ENCODE data around the gene PHYHD1.

Gene PHYHD1

DNA sequence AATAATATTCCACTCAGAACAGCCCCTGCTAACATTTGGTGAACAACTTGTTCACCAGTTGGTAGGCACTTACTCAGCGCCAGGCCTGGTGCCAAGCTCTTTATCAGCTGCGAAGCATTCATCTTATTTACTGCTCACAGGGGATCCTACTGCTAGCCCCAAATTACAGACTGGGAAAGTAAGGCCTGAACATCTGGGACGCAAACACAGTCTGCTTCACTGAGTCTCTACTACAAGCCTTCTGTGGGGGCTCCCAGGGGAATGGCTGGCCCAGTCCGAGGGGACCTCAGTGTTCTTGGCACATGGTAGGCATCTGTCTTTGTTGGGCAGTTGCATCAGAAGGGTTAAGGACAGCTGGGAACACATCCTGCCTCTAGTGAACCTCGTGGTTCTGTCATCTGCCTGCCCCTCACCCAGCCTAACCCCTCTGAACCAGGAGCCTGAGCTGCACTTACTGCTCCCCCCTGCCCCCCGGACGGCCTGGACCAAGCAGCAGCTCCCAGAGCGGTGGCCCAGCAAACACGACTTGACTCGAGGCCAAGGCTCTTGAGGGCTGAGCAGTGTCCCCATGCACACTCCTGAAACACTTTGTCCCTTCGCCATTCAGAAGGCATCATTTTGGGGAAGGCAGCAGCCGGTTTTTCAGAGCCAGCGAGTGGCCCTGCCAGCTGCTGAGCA is at the start of gene PHYHD1:
PHYHD1 (plus strand) TSS at position 602 of the 678 bp plus-strand sequence. CDS start 1,342 bp downstream, outside the sequence.
- no peak for DNase-seq

DNA sequence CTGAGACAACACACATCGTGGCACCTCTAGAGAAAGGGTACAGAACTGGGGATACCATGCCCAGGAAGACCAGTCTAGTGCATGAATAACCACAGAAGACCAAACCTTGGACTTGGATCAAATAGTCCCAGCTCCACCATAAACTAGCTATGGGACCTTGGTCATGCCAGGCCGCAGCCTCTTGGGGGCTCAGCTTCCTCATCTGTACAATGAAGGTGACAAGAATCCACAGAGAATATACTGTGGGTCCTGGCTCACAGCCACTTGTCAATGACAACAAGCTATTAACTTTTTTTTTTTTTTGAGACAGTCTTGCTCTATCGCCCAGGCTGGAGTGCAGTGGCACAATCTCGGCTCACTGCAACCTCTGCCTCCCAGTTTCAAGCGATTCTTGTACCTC is 42.9 kb upstream of the PHYHD1 start:
- DNase-seq: no peak

DNA sequence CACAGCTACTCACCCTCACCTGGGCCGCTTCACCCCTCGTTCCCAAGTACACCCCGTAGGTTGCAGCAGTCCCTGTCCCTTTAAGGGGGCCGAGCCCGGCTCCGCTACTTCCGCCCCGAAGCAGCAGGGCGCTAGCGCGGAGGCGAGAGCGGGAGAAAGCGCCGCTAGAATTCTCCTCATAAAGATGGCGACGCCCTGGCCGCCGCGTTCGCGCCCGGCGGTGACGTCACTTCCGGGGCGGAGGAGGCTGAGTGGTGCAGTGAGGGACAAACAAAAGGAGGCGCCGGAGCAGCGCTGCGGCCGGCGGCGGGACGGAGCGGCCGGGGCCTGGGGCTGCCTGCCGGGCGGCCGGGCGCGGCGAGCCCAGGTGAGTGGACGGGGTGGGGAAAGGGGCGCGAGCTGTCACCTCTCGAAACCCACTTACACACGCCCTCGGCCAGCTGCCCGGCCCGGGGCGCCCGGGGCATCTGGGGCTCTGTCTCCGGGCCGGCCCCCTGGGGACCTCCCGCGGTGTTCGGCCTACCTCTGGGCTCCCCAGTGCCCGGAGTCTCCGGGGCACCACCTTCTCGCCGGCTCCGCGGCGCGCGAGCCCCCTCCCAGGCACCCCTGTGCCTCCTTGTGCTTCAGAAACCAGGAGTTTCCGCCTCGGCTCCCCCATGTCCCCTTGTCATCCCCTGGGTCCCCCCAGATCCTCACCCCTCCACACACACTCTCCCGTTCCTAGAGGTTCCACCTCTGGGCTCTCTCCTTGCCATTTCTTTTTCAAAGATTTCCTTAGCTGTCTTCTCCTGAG is 38.7 kb upstream of the PHYHD1 start, which contains the start of the genes KYAT1 and LRRC8A:
KYAT1 (minus strand) TSS at position 67 of the 793 bp plus-strand sequence. CDS start 36,545 bp downstream, outside the sequence.
LRRC8A (plus strand) TSS at position 250 of the 793 bp plus-strand sequence. CDS start 25,032 bp downstream, outside the sequence.
- DNase-seq: peak; percentile 98

DNA sequence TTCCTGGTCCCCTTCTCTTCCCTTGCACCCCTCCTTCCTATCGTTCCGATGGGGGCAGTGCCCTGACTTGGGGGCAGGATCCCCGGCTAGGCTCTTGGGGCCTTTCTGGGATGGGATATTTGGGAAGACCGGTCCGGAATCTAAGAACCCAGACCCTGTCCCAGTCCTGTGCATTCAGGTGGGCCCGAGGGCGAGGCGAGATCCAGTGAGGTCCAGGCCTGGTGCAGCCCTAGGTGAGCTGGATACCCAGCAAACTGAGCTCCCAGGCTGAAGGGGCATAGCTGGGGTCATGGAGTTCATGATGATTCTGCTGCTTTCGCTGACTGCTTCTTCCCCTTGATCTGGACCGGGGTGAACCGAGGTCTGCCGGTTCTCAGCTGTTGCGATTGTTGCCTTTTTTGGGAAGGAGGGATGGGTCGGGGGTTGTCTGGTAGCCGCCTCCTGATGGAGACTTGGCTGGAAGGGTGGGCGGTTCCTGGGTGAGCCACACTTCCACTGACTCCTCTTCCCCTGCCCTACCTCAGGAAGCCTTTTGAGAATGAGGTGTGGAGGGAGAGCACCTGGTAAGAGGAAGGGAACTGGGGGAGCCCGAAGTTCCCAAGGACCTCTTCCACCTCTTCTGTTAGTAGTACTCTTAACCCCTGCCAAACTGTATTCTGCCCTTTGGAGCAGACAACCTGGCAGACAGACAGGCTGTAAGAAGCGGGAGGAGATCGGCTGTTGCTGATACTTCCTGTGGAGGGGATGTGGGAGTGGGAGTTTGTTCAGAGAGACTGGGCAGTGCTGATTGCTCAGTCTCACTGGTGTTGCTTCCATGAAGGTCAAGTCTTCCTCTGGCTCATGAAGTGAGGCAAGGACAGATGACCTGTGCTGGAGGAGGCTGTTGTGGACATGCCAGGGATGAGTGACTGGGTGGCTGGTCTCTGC is 37.8 kb upstream of the PHYHD1 start:
- DNase-seq: no peak

DNA sequence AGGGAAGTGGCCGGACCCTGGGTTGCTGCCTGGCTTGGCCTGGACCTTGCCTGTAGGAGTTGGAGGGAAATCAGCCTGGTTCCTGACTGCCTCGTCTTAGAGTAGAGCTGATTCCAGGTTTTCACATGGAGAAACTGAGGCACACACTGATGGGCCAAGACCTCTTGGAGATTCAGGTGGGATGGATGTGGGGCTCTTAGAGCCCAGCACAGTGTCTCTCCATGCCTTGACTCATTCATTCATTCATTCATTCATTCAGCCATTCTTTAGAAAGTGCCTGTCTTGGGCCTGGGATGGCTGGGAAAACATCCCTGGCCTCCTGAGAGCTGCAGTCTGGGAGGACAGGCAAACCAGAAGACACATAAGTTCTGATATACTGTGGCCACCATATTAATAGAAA is 36.6 kb upstream of the PHYHD1 start:
- DNase-seq: no peak

DNA sequence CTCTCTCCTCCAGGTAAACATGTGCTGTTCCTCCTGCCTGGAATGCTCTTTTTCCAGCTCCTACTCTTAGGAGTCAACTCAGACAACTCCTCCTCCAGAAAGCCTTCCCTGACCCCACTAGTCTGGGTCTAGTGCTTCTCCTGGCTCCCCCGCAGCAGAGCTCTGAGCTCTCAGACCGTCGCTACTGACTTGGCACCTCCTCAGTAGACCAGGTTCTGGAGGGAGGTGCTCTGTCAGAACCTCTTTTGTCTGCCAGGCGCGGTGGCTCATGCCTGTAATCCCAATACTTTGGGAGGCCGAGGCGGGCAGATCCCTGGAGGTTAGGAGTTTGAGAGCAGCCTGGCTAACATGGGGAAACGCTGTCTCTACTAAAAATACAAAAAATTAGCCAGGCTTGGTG is 35.4 kb upstream of the PHYHD1 start:
- DNase-seq: no peak

DNA sequence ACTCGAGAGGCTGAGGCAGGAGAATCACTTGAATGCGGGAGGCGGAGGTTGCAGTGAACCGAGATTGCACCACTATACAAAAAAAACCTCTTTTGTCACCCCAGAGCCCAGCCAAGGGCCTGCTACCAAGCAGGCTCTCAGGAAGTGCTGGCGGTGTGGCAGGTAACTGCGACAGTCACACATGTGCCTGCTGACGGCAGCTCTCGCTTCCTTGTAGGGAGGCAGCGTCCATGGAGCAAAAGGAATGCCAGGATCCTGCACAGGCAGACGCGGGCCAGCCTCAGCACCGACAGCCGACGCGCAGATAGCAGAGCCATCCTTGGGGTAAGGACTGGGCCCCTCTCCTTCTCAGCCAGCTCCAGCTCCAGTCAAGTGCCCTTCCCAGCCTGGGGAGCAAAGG is 35.0 kb upstream of the PHYHD1 start:
- DNase-seq: no peak

DNA sequence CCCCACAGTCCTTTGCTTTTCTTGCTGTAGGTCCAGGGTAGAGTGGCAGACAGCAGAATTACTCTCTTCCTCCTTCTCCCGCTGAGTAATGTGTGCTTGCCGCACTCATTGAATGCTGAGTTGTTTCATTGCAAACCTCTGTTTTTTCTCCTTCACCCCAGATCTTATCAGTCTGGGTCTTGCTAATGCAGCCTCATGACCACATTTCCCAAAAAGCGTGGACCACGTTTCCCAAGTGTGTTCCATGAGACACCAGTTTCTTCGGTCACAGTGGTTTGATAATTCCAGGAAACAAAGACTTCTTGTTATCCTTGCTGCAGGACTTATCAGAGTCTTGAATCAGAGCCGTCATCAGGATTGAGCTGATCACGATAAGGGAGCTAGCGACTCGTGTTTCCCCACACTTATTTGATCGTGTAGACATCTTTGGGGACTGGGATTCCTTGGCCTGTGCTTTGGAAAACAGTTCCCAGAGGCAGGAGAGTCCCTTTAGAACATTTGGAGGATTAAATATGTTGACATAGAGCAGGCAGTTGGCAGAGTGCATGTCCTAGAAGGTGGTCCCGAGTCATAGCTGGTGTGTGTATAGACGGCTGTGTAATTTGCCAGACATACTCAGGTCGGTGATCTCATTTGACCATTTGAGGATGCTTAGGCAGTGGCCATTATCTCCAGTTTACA is 34.4 kb upstream of the PHYHD1 start:
- no peak for DNase-seq

DNA sequence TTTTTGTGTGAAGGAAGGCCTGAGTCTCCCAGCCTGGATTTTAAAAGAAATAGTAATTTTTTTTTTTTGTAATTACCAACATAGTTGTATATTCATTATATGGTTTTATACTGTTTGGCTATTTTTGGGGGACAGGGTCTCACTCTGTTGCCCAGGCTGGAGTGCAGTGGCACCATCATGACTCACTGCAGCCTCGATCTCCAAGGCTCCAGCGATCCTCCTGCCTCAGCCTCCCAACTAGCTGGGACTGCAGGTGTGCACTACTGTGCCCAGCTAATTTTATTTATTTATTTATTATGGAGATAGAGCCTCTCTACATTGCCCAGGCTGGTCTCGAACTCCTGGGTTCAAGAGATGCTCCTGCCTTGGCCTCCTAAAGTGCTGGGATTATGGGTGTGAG is 33.7 kb upstream of the PHYHD1 start:
- DNase-seq: no peak

DNA sequence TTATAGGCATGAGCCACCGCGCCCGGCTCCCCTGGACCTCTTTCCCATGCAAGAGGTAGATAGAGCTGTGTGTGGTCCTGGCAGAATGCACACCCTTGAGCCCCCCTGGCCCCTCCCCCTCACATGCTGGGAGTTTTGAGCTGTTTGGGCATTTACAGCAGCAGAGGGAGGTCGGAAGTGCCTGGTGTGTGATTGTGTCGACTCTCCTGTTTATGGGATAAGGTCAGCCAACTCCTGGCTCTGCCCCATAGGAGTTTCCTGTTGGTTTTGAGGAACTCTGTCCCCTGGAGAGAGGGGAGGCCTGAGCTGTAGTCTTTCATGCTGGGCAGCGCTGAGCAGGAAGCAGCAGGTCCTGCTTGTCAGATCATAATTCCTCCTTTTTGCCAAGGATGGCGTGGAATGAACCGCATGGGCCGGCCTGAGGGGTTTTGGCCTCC is 32.9 kb upstream of the PHYHD1 start:
- no peak for DNase-seq

DNA sequence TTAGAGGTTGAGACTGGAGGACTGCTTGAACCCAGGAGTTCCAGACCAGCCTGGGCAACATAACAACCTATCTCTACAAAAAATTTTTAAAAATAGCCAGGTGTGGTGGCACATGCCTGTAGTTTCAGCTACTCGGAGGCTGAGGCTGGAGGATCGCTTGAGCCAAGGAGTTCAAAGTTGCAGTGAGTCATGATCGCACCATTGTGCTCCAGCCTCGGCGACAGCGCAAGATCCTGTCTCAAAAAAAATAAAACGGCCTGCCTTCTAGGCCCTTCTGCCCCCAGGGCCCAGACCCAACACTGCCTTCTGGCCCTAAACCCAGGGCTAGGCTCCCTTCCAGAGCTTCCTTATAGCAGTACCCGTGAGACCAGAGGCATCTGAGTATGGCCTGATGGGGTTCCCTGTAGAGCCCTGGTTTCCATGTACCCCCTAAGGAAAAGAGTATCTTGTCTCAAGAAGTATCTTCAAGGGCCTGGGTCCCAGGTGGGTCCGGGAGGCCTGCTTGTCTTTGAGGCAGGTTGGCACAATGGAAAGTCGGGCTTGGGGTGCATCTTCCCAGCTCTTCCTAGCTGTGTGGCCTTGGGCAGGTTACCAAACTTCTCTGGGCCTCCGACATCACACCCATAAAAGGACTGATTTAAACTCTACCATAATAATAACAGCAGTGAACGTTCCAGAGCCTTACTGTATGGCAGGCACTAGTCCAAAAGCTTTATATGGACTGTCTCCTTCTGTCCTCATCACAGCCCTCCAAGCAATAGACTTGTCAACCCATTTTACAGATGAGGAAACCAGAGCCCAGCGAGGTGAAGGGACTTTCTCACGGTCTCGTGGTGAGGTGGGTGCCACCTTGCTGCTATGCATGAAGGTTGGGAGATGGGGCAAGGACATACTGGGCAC is 29.2 kb upstream of the PHYHD1 start:
- no peak for DNase-seq

DNA sequence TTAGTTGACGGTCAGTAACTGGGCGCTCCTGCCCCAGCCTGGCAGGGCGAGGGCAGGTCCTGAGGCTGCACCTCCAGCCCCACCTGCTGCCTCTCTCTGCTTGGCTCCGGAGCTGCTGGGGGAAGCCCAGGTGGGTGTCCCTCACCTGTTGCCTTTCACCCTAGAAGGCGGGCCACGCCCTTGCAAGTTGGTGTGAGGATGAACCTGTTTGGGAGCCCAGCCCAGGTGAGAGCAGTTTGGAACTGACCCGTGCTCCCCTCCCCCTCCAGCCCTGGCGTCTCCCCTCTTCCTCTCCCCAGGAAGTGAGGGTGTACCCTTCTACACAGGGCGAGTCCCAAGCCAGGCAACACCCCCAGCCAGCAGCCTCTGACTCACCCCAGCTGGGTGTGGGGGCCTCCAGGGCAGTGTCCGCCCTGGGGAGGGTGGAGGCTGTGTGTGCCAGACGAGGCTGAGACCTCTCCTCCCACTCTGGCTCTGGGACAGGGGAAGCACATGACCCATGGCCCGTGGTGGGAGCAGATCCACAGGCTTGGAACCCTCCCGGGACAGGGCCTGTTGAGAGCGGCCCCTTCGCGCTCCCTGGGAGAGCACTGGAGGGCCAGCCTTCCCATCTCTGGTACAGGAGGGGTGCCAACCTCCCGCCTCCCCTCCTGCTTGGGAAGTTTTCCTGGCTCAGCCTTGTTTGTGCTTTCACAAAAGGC is 28.4 kb upstream of the PHYHD1 start:
- DNase-seq: no peak

DNA sequence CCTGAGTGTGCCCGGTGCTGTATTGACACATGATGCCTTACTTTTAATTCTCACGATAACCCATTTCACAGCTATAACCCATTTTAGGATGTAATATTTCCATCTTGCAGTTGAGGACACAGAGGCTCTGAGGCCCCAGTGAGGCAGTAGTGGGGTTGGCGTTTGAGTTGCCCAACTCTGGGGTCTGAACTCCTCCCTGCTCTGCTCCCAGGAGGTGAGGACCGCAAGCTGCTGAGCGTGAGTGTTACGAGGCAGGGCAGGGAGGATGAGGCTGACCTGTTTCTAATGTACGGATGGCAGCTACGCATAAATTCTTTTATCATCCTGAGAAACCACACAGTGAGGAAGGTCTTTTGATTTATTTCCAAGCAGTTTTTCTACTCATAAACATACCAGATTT is 27.4 kb upstream of the PHYHD1 start:
- no peak for DNase-seq

DNA sequence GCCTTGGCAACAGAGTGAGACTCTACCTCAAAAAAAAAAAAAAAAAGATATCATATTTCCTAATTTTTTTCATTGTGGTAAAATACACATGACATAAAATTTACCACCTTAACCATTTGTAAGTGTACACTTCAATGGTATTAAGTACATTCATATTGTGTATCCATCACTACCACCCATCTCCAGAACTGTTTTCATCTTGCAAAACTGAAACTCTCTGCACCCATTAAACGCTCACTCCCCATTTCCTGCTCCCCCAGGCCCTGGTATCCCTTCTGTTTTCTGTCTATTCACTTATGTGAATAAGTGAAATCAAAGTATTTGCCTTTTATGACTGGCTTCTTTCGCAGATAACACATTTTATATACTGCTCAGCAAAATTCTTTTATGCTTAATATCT is 26.0 kb upstream of the PHYHD1 start:
- DNase-seq: no peak

DNA sequence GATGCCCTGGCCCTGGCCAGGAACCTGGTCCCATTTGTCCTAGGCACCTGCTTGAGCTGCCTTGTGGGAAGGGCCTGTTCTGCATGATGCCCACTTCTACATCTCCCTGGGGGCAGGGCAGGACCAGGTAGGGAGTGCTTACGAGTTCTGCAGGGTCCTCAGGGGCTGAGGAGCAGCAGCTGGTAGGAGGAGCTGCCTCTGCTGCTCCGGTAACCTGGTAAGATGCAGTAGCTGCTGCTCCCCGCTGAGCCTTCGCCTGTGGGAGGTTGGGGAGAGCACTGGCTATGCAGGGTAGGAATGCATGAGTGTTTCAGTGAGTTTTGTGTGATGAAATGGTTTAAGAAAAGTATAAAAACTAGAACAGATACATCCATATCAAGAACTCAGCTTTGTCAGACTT is 25.2 kb upstream of the PHYHD1 start:
- DNase-seq: no peak

DNA sequence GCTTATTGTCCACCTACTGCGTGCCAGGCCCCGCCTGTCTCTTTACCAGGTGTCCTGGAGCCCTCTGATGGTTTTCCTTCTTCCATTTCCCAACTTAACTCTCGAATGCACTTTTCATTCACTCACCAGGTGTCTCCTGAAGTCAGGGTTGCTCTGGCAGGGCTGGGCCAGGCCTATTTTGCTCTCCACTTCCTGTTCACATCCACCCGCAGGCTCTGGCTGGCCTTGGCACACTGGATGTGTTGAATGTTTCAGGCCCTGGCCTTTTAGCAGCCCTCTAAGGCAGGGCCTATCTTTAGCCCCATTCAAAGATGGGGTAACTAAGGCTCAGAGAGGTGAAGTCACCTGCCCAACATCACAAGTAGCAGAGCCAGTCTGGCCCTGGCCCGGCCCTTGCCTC is 22.4 kb upstream of the PHYHD1 start:
- no peak for DNase-seq

DNA sequence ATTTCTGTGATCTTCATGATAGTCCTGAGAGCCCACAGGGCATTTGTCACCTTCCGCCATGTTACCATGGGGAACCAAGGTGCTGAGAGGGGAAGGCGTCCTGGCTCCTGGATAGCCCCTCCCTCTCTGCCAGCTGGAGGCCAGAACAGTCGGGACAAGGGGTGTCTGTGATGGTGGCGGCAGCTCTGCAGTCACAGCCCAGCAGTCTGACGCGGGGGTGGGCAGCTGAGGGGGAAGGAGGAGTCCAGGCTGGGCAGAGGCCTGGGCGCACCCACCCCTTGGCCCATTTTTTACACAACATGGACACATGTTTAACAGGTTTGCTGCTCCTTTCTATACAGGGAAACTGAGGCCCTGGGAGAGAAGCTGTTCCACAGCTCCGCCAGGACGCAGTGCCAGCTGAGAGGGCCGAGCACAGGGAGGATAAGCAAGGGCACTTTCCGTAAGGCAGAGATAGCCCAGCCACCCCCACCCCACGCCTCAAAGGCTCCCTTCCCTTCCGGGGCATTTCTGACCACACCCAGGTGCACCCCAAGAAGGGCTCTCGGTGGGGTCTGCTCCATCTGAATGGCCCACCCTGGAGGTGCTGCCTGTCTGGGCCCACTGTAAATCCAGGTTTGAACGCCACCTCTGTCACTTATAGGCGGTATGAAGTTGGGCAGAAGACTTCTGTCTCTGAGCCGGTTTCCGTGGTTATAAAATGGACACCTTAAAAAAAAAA is 21.8 kb upstream of the PHYHD1 start:
- no peak for DNase-seq

DNA sequence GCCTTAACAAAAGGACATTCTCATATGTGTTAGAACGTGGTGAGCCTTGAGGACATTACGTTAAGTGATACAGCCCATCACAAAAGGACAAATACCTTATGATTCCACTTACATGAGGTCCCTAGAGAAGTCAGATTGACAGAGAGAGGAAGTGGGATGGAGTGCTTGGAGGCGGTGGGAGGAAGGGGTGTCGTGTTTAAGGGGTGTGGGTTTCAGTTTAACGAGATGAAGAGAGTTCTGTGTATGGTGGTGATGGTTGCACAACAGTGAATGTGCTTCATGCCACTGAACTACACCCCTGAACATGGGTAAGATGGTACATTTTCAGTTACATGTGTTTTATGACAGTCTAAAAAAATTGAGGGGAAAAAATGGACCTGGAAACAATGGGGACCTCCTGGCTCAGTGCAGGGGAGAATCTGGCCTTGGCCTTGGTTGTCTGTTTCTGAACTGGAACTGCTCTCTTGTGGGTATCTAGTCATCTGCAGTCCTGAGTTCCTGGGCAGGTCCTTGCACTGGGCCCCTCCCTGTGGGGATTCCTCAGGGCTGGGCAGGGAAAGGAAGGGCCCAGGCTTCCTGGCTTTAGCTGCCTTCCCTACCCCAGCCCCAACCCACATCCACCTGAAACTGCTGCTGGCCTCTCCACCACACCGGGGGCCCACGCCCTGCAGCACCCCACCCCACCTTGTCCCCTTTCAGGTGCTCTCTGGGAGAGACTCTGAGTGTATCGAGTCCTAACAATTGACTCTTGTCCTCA is 21.0 kb upstream of the PHYHD1 start:
- DNase-seq: peak; percentile 10

DNA sequence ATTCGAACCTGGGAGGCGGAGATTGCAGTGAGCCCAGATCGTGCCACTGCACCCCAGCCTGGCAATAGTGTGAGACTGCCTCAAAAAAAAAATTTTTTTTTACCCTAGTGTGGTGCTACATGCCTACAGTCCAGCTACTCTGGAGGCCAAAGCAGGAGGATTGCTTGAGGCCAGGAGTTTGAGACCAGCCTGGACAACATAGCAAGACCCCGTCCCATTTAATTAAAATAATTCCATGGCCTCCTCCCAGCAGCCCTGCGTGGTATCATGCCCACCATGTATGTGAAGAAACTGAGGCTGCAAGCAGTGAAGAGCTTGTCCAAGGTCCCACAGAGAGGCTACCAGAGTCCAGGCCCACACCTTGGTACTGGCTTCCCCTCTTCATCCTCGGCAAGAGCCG is 19.4 kb upstream of the PHYHD1 start:
- no peak for DNase-seq
